Endodermal cell (in vitro differentiated cells): ENCODE data around the gene F5. TPM values are rescaled to one million over a fixed set of nuclear protein-coding genes. Genes with fewer than 3 reads are reported as not detected.
A peak's percentile ranks its signal among the peaks of the same experiment; 100 is the strongest.

Source experiments
- DNase-seq: peaks from one replicate; pipeline ENCODE4 v3.0.0-alpha.2; 2017
- H3K27ac ChIP-seq: 2 replicates; pipeline ENCODE4 v1.5.1; 2013; ENCODE audit warnings: mild to moderate bottlenecking, low read depth, low read length, moderate library complexity
- H3K27me3 ChIP-seq: 2 replicates; pipeline ENCODE4 v1.6.1; 2013; ENCODE audit warnings: mild to moderate bottlenecking, low read length, moderate library complexity; ENCODE audit not compliant: insufficient read depth, control insufficient read depth, poor library complexity, severe bottlenecking
- H3K36me3 ChIP-seq: 2 replicates; pipeline ENCODE4 v1.7.0; 2013; ENCODE audit warnings: mild to moderate bottlenecking, low read length, moderate library complexity; ENCODE audit not compliant: control insufficient read depth, insufficient read depth
- H3K4me1 ChIP-seq: one replicate; pipeline ENCODE4 v1.7.0; 2013; ENCODE audit warnings: low read length; ENCODE audit not compliant: control insufficient read depth, insufficient read depth
- H3K4me3 ChIP-seq: 2 replicates; pipeline ENCODE4 v1.5.1; 2013; ENCODE audit warnings: mild to moderate bottlenecking, low read length, moderate library complexity
- H3K9ac ChIP-seq: 2 replicates; pipeline ENCODE4 v1.6.1; 2013; ENCODE audit warnings: mild to moderate bottlenecking, low read length, moderate library complexity; ENCODE audit not compliant: poor library complexity, severe bottlenecking; ENCODE audit errors: extremely low read depth
- H3K9me3 ChIP-seq: 2 replicates; pipeline ENCODE4 v1.6.1; 2013; ENCODE audit warnings: mild to moderate bottlenecking, low read length, moderate library complexity; ENCODE audit not compliant: control insufficient read depth
- H3K27ac Mint-ChIP-seq: 2 replicates; pipeline ENCODE4 v1.8.0; 2020; ENCODE audit warnings: mixed read lengths
- H3K27me3 Mint-ChIP-seq: 2 replicates; pipeline ENCODE4 v1.8.0; 2021; ENCODE audit warnings: mild to moderate bottlenecking, mixed read lengths; ENCODE audit not compliant: insufficient read depth
- H3K36me3 Mint-ChIP-seq: 2 replicates; pipeline ENCODE4 v1.8.0; 2020; ENCODE audit warnings: low read depth, mixed read lengths
- H3K4me1 Mint-ChIP-seq: 2 replicates; pipeline ENCODE4 v1.8.0; 2020; ENCODE audit warnings: mixed read lengths
- H3K4me3 Mint-ChIP-seq: 2 replicates; pipeline ENCODE4 v1.8.0; 2020; ENCODE audit warnings: mild to moderate bottlenecking, moderate library complexity, mixed read lengths
- H3K9me3 Mint-ChIP-seq: 2 replicates; pipeline ENCODE4 v1.8.0; 2020; ENCODE audit warnings: mild to moderate bottlenecking, mixed read lengths
- WGBS, 2 experiments: methylation state at CpG; one replicate each; pipeline versions ENCODE4 v1.1.5 to v1.1.7; 2013; ENCODE audit warnings: missing lambda C conversion rate in 2 of 2, mixed read lengths in 1 of 2; ENCODE audit not compliant: insufficient coverage in 1 of 2, insufficient read length in 1 of 2; 5-methylcytosine and 5-hydroxymethylcytosine counted together
- total RNA-seq, 2 donors: library from RNA; stranded (reverse); fragmentation: NEBNext Ultra II Directional in 1 of 2; extraction: Animal tissue kit (Norgen Biotek cat#: 25700) in 1 of 2; gene quantifications; 2 replicates in 1 of 2; 3 replicates in 1 of 2; pipeline ENCODE4 v1.2.1, GENCODE V29; 2021
- TF ChIP-seq, protein P1 (sequence below): fragments of 200-600 bp; sonication (generic); conservative IDR thresholded peaks from 2 replicates; pipeline ENCODE4 v1.5.0; 2021; ENCODE audit warnings: antibody characterized with exemption, mild to moderate bottlenecking

The F5 gene
- total RNA-seq, 2 donors from 2014 or later, result 0.04 to 0.09 TPM

DNA sequence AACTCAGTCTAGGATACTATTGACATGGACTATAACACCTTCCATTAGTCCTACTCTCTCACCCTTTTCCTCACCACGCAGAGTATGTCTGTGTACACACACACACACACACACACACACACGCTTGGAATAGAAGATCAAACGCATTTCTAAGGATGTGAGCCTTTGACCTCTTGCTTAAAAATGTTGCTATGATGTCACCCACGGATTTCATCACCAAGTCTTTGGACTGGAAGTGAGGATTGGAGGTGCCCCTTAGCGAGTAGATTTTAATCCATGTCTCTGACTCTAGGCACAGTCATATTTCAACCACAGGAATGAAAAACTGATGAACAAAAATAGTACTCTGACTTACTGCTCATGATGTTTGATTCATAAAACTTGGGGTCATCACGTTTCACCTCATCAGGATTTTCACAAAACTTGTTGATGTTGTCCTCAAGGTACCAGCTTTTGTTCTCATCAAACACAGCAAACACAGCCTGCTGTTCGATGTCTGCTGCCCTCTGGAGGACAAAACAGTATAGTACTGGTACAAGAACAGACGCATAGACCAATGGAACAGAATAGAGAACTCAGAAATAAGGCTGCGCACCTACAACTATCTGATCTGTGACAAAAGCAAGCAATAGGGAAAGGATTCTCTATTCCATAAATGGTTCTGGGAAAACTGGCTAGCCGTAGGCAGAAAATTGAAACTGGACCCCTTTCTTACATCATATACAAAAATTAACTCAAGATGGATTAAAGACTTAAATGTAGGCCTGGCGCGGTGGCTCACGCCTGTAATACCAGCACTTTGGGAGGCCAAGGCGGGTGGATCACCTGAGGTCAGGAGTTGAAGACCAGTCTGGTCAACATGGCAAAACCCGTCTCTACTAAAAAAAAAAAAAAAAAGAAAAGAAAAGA, 39.9 kb downstream of the F5 start:
- Mint-ChIP-seq H3K27me3 (no peaks in the 10 kb centered on the region), H3K4me3 (no peak overlapping the region), H3K4me1 (peaks cover 4% of the 10 kb centered on the region), H3K27ac (no peak overlapping the region), H3K9me3 (no peaks in the 10 kb centered on the region), H3K36me3 (no peaks in the 10 kb centered on the region)
- Histone ChIP-seq H3K27me3 (no peaks in the 10 kb centered on the region), H3K9me3 (no peaks in the 10 kb centered on the region), H3K4me1 (no peaks in the 10 kb centered on the region), H3K9ac (no peak overlapping the region), H3K4me3 (no peak overlapping the region), H3K27ac (no peak overlapping the region), H3K36me3 (no peaks in the 10 kb centered on the region)
- DNase-seq, result peak; percentile 71
- WGBS, 2 experiments, result 58 to 63% methylated on average over 11 to 15 of the region's 15 CpGs
- TF ChIP-seq, protein P1, sequence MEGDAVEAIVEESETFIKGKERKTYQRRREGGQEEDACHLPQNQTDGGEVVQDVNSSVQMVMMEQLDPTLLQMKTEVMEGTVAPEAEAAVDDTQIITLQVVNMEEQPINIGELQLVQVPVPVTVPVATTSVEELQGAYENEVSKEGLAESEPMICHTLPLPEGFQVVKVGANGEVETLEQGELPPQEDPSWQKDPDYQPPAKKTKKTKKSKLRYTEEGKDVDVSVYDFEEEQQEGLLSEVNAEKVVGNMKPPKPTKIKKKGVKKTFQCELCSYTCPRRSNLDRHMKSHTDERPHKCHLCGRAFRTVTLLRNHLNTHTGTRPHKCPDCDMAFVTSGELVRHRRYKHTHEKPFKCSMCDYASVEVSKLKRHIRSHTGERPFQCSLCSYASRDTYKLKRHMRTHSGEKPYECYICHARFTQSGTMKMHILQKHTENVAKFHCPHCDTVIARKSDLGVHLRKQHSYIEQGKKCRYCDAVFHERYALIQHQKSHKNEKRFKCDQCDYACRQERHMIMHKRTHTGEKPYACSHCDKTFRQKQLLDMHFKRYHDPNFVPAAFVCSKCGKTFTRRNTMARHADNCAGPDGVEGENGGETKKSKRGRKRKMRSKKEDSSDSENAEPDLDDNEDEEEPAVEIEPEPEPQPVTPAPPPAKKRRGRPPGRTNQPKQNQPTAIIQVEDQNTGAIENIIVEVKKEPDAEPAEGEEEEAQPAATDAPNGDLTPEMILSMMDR, result peak; percentile 90

DNA sequence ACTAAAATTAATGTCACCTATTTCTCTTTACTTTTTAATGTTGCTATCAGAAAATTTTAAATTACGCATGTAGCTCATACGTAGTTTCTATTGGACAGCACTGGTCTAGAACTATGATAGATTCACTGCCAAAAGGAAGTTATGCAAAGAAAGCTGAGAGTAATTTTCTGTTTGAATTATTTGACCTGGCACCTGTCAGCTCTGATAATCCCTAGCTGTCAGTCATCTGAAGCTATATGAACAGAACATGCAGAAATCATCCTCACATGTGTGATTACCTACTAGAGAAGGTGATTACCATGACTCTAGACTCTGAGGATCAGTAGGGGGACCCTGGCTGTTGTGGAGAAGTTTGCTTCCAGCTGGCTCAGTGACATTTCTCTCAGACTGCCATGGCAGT, 40.8 kb downstream of the F5 start:
- 92% methylated on average over 2 of the region's 2 CpGs; no CpG with 5 or more reads in 1 of the 2 experiments for WGBS, 2 experiments
- H3K9me3 ChIP-seq, result no peaks in the 10 kb centered on the region
- no peak overlapping the region for H3K4me3 Mint-ChIP-seq

DNA sequence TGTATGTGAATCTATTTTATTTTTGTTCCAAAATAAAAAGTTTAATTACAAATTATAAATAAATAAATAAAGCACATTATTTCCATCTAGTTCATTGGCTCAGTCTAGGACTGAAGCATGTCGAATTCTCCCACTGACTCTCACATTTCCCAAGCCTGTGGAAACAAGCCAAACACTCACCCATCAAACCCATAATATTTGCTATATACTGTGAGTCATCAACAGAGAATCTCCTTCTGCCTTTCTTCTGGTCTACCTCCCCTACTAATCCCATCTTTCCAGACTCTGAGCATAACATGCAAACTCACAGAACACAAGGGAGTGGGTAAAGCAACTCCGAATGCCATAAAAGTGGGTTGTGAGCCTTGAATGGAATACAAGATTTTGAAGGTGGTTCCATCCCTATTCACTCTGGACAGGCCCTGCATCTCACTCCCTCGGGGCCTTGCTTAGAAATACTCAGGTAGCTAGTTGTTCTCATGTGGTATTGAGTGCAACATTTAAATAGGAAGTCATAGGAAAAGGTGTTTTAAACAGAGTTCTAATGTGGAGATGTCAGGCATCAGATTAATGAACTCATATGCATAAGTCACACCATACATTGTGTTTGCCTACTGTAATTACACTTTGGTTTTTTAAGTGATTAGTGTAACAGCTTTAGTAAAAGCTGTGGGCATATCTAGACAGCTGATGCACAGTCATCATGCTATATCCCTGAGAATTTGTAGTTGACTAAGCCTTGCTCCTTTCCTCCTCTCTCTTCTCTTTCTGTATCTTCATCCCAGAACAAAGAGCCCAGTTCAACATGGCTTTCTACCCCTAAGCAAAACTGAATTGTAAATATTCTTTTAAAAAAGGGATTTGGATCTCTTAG, 47.0 kb downstream of the F5 start:
- no peak for DNase-seq
- Mint-ChIP-seq H3K36me3 (no peaks in the 10 kb centered on the region), H3K27ac (no peak overlapping the region), H3K4me3 (no peak overlapping the region), H3K27me3 (no peaks in the 10 kb centered on the region), H3K4me1 (no peaks in the 10 kb centered on the region), H3K9me3 (peaks cover 3% of the 10 kb centered on the region)
- Histone ChIP-seq H3K9me3 (no peaks in the 10 kb centered on the region), H3K4me1 (no peaks in the 10 kb centered on the region), H3K27ac (no peak overlapping the region), H3K4me3 (no peak overlapping the region), H3K36me3 (no peaks in the 10 kb centered on the region), H3K9ac (no peak overlapping the region), H3K27me3 (no peaks in the 10 kb centered on the region)
- WGBS, 2 experiments, result 92 to 100% methylated on average over 1 to 3 of the region's 3 CpGs
- TF ChIP-seq, protein P1, result no peak

More for the DNA sequence above, 40.8 kb downstream of the F5 start:
- no peaks in the 10 kb centered on the region for H3K9me3 Mint-ChIP-seq
- no peaks in the 10 kb centered on the region for H3K4me1 ChIP-seq
- H3K36me3 ChIP-seq, result no peaks in the 10 kb centered on the region
- no peak overlapping the region for H3K27ac Mint-ChIP-seq
- no peak for DNase-seq
- H3K9ac ChIP-seq, result no peak overlapping the region
- no peak overlapping the region for H3K27ac ChIP-seq
- H3K27me3 Mint-ChIP-seq, result no peaks in the 10 kb centered on the region
- peaks cover 2% of the 10 kb centered on the region for H3K4me1 Mint-ChIP-seq
- TF ChIP-seq, protein P1, result no peak
- no peaks in the 10 kb centered on the region for H3K36me3 Mint-ChIP-seq
- no peaks in the 10 kb centered on the region for H3K27me3 ChIP-seq
- no peak overlapping the region for H3K4me3 ChIP-seq
